ENCODE measurements around the gene KLHDC10. TPM values are rescaled to one million over a fixed set of nuclear protein-coding genes. Genes with fewer than 3 reads are reported as not detected.
"Not testable (repeated sequence)": the region's sequence is repeated elsewhere in the genome, so short reads cannot be mapped to it uniquely, and the experiment has no call there.

KLHDC10 gene
- total RNA-seq, 1 donor from 2014 or later = 13.5 TPM

DNA sequence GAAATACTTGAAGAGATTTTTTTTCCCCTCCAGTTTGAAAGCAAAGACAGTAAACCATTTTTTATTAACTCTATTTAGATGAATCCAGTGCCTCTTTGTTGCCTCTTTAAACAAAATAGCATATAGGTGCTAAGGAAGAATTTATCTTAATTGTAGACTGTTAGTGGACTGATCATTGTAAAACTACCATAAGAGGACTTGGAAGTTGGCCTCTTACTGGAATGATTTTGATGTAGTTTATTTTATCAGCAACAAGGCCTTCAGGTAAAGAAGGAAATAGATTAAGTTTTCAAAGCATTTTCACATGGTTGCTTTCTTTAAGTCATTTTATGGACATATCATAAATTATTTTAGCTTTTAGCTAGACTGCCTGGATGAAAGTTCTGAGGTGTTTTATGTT, 53.2 kb downstream of the KLHDC10 start:
- peaks cover 0 to 62% of the 10 kb centered on the region in 2 donors for H3K36me3 ChIP-seq
- no peaks in the 10 kb centered on the region for H3K27me3 ChIP-seq

DNA sequence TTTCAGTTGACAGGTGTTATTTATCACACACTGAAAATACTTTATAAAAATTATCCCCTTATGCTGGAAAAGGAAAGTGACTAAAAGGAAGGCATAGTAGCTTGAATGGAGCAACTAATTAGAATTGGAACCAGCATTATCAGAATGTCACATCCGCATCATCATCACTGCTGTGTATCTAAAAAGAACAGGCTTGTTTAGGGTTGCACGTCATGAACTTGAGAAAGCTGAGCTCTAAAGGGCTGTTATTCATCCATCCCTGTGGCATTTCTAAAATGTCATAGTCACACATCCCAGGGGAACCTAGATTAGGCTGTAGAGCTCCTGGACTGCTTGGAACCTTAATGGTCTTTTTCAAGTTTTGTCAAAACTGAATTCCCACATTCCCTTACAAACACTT, 54.4 kb downstream of the KLHDC10 start:
- TF ChIP-seq, protein P1, sequence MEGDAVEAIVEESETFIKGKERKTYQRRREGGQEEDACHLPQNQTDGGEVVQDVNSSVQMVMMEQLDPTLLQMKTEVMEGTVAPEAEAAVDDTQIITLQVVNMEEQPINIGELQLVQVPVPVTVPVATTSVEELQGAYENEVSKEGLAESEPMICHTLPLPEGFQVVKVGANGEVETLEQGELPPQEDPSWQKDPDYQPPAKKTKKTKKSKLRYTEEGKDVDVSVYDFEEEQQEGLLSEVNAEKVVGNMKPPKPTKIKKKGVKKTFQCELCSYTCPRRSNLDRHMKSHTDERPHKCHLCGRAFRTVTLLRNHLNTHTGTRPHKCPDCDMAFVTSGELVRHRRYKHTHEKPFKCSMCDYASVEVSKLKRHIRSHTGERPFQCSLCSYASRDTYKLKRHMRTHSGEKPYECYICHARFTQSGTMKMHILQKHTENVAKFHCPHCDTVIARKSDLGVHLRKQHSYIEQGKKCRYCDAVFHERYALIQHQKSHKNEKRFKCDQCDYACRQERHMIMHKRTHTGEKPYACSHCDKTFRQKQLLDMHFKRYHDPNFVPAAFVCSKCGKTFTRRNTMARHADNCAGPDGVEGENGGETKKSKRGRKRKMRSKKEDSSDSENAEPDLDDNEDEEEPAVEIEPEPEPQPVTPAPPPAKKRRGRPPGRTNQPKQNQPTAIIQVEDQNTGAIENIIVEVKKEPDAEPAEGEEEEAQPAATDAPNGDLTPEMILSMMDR (IDR thresholded peaks at IDR 0.05) = no peak
- TF ChIP-seq POLR2AphosphoS5 (IDR thresholded peaks at IDR 0.05; ENCODE audit: insufficient read depth in 1 of 2, low read depth in 1 of 2) = no peak
- TF ChIP-seq POLR2A (IDR thresholded peaks at IDR 0.05) = no peak
- Histone ChIP-seq H3K36me3 (peaks cover 0 to 62% of the 10 kb centered on the region in 2 donors), H3K27ac (no peak overlapping the region), H3K4me1 (peaks cover 13% of the 10 kb centered on the region), H3K4me3 (no peak overlapping the region), H3K27me3 (no peaks in the 10 kb centered on the region), H3K9me3 (no peaks in the 10 kb centered on the region)
- DNase-seq (ENCODE audit: extremely low spot score in 2 of 2) = no peak
- intact Hi-C loops (cut with DNase I) = no loop called here

More for the DNA sequence above, 53.2 kb downstream of the KLHDC10 start:
- H3K4me1 ChIP-seq = peaks cover 13% of the 10 kb centered on the region
- no peak overlapping the region for H3K4me3 ChIP-seq
- H3K9me3 ChIP-seq = no peaks in the 10 kb centered on the region
- intact Hi-C loops (cut with DNase I) = no loop called here
- H3K27ac ChIP-seq = no peak overlapping the region
- no peak for DNase-seq (ENCODE audit: extremely low spot score in 2 of 2)
- TF ChIP-seq, protein P1 (IDR thresholded peaks at IDR 0.05) = no peak
- TF ChIP-seq POLR2A (IDR thresholded peaks at IDR 0.05) = no peak
- no peak for TF ChIP-seq POLR2AphosphoS5 (IDR thresholded peaks at IDR 0.05; ENCODE audit: insufficient read depth in 1 of 2, low read depth in 1 of 2)

DNA sequence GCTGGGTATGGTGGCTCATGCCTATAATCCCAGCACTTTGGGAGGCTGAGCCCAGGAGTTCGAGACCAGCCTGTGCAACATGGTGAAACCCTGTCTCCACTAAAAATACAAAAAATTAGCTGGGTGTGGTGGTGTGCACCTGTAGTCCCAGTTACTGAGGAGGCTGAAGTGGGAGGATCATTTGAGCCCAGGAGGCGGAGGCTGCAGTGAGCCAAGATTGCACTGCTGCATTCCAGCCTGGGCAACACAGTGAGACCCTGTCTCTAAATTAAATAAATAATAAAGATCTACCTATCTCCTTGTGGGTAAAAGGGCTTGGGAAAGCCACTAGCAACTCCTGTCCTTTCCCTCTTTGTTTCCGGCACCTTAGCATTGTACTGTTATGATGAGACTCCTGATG, 56.5 kb downstream of the KLHDC10 start:
- H3K4me3 ChIP-seq; intact Hi-C loops (cut with DNase I); H3K27me3 ChIP-seq; H3K27ac ChIP-seq; H3K9me3 ChIP-seq; DNase-seq (ENCODE audit: extremely low spot score in 2 of 2): not testable (repeated sequence)
- peaks cover 13% of the 10 kb centered on the region for H3K4me1 ChIP-seq
- H3K36me3 ChIP-seq = peaks cover 3 to 66% of the 10 kb centered on the region in 2 donors

DNA sequence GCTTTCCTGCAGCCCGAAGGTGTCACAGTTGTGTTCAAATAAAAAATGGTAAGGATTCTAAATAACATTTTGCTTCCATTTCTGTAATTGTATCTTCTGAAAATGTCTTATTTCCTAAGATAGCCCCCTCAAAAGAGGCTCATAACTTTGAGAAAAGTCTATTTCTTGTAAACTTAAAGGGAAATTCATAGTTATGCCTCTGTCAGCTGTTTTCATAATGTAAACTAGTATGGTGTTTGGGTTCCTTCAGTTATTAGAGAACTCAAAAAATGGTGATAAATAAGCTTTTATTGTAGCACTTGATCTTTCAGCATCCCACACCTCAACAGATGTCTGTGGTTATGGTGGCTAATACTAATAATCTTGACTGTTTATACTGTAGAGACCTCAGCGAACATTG, 57.1 kb downstream of the KLHDC10 start:
- intact Hi-C loops (cut with DNase I) = no loop called here
- Histone ChIP-seq H3K9me3 (no peaks in the 10 kb centered on the region), H3K4me1 (peaks cover 13% of the 10 kb centered on the region), H3K4me3 (no peak overlapping the region), H3K27ac (no peak overlapping the region), H3K36me3 (peaks cover 3 to 62% of the 10 kb centered on the region in 2 donors), H3K27me3 (no peaks in the 10 kb centered on the region)
- no peak for TF ChIP-seq POLR2A (IDR thresholded peaks at IDR 0.05)
- TF ChIP-seq, protein P1 (IDR thresholded peaks at IDR 0.05) = no peak
- no peak for TF ChIP-seq POLR2AphosphoS5 (IDR thresholded peaks at IDR 0.05; ENCODE audit: insufficient read depth in 1 of 2, low read depth in 1 of 2)
- no peak for DNase-seq (ENCODE audit: extremely low spot score in 2 of 2)

DNA sequence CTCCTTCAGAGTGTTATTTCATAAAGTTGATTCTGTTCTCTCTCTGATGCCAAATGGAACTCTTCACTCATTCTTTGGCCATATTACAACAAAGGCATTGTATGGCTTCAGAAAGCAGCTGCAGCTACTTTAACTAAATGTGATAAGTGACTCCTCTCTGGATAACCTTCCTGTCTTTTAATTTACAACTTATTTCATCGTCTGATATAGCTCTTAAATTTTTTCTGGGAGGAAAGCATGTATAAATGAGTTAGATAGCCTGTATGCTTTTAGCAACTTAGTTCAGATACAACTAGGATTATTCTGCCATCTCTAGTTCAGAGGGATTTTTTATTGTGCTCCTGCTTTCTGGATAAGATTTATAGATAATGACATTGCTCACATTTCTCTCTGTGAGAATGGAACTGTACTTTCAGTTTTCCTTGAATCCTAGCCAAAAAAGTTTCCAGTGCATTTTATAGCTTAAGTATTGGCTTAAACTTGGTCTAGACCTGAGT, 57.5 kb downstream of the KLHDC10 start:
- Histone ChIP-seq H3K4me3 (no peak overlapping the region), H3K36me3 (peaks cover 3 to 62% of the 10 kb centered on the region in 2 donors), H3K27ac (no peak overlapping the region), H3K27me3 (no peaks in the 10 kb centered on the region), H3K4me1 (peaks cover 13% of the 10 kb centered on the region), H3K9me3 (no peaks in the 10 kb centered on the region)
- TF ChIP-seq, protein P1 (IDR thresholded peaks at IDR 0.05) = no peak
- TF ChIP-seq POLR2A (IDR thresholded peaks at IDR 0.05) (no peak), POLR2AphosphoS5 (IDR thresholded peaks at IDR 0.05; ENCODE audit: insufficient read depth in 1 of 2, low read depth in 1 of 2) (no peak)
- intact Hi-C loops (cut with DNase I) = no loop called here
- DNase-seq (ENCODE audit: extremely low spot score in 2 of 2) = no peak

Measured in vagina (tissue), 2 donors.